ENCODE measurements around the gene STK32A.

DNA sequence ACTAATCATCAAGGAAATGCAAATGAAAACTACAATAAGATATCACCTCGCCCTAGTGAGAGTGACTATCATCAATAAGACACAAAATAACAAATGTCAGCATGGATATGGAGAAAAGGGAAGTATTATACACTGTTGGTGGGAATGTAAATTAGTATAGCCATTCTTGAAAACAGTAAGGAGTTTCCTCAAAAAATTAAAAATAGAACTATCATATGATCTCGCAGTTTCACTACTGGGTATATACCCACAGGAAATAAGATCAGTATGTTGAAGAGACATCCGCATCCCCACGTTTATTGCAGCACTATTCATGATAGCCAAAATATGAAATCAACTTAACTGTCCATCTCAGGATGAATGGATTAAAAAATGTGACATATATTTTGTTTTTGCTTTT lies 31.6 kb upstream of the STK32A start:
- TF ChIP-seq POLR2AphosphoS5 (IDR thresholded peaks at IDR 0.05; ENCODE audit: low read depth, low read length), result no peak
- TF ChIP-seq TAF1 (IDR thresholded peaks at IDR 0.05; ENCODE audit: borderline replicate concordance, low read depth, low read length), result no peak
- TF ChIP-seq POLR2A (IDR thresholded peaks at IDR 0.05; ENCODE audit: low read depth, low read length), result no peak

Measured in GM12892 (cell line).